HepG2 (cell line): ENCODE results near the gene DPAGT1. TPM values are rescaled to one million over a fixed set of nuclear protein-coding genes. Genes with fewer than 3 reads are reported as not detected.

Experiments
- FLYWCH1 ChIP-seq: sonication (generic); formaldehyde crosslinking; IDR thresholded peaks from 2 replicates; pipeline ENCODE4 v1.8.1; 2023; ENCODE audit warnings: mild to moderate bottlenecking, missing genetic modification reagents
- MXI1 ChIP-seq: IDR thresholded peaks from 3 replicates; pipeline ENCODE4 v1.6.1; 2012; ENCODE audit warnings: low read depth, low read length, inconsistent platforms, borderline replicate concordance
- NFATC3 ChIP-seq: sonication (generic); formaldehyde crosslinking; IDR thresholded peaks from 2 replicates; pipeline ENCODE4 v1.5.1; 2020; ENCODE audit warnings: mild to moderate bottlenecking, missing genetic modification reagents
- PHF20 ChIP-seq: sonication (generic); formaldehyde crosslinking; IDR thresholded peaks from 2 replicates; pipeline ENCODE4 v1.5.0; 2020; ENCODE audit warnings: mild to moderate bottlenecking, missing genetic modification reagents
- RARA ChIP-seq: IDR thresholded peaks from 2 replicates; pipeline ENCODE4 v1.6.1; 2016; ENCODE audit warnings: missing genetic modification reagents, missing compliant biosample characterization
- RXRB ChIP-seq: IDR thresholded peaks from 2 replicates; pipeline ENCODE4 v1.6.1; 2016; ENCODE audit warnings: borderline replicate concordance, missing genetic modification reagents, missing compliant biosample characterization
- SIX4 ChIP-seq: sonication (generic); formaldehyde crosslinking; IDR thresholded peaks from 2 replicates; pipeline ENCODE4 v1.4.0; 2020; ENCODE audit warnings: missing genetic modification reagents
- SSRP1 ChIP-seq: IDR thresholded peaks from 2 replicates; pipeline ENCODE4 v1.6.1; 2016; ENCODE audit warnings: control low read depth
- TBL1XR1 ChIP-seq: fragments of 150-350 bp; IDR thresholded peaks from 2 replicates; pipeline ENCODE4 v1.6.1; 2014; ENCODE audit warnings: borderline replicate concordance, low read length; ENCODE audit not compliant: partially characterized antibody
- TGIF2 ChIP-seq: IDR thresholded peaks from 2 replicates; pipeline ENCODE4 v1.6.1; 2016; ENCODE audit warnings: control low read depth, missing compliant biosample characterization
- ZFAT ChIP-seq: sonication (generic); formaldehyde crosslinking; conservative IDR thresholded peaks from 2 replicates; pipeline ENCODE4 v1.8.1; 2023; ENCODE audit warnings: missing genetic modification reagents, inconsistent platforms
- ZNF781 ChIP-seq: sonication (generic); formaldehyde crosslinking; IDR thresholded peaks from 2 replicates; pipeline ENCODE4 v1.5.1; 2020; ENCODE audit warnings: borderline replicate concordance, mild to moderate bottlenecking, missing genetic modification reagents; ENCODE audit errors: not compliant biosample characterization
- polyA plus RNA-seq, 8 experiments: library from polyadenylated mRNA; depleted of rRNA in 3 of 8; stranded (reverse) in 7 of 8; unstranded in 1 of 8; fragments of >200 nt; fragmentation: Illumina TruSeq in 4 of 8; extraction: Trizol in 4 of 8; gene quantifications; 2 replicates each; pipeline versions ENCODE4 v1.2.1 to v1.2.3, GENCODE V29; 2011 to 2016; ENCODE audit warnings: low read depth in 4 of 8, missing spikeins in 1 of 8, mixed read lengths in 1 of 8; ENCODE audit not compliant: insufficient read depth in 1 of 8
- total RNA-seq, 5 experiments: library from RNA; depleted of rRNA; stranded (reverse); fragments of >200 nt; fragmentation: Illumina TruSeq; extraction: Trizol; gene quantifications; 2 replicates each; pipeline ENCODE4 v1.2.3, GENCODE V29; 2016; ENCODE audit warnings: low read depth in 1 of 5
- TF ChIP-seq, protein P1 (sequence below): IDR thresholded peaks from 2 replicates; pipeline ENCODE4 v1.6.1; 2016; ENCODE audit warnings: missing genetic modification reagents, missing compliant biosample characterization
- TF ChIP-seq, protein P2 (sequence below): sonication (generic); formaldehyde crosslinking; IDR thresholded peaks from 2 replicates; pipeline ENCODE4 v1.4.0; 2020; ENCODE audit warnings: missing genetic modification reagents
- TF ChIP-seq, protein P3 (sequence below): sonication (generic); formaldehyde crosslinking; IDR thresholded peaks from 2 replicates; pipeline ENCODE4 v1.8.1; 2023; ENCODE audit warnings: mild to moderate bottlenecking, missing genetic modification reagents, borderline replicate concordance
- TF ChIP-seq, protein P4 (sequence below): IDR thresholded peaks from 2 replicates; pipeline ENCODE4 v1.6.1; 2016; ENCODE audit warnings: mild to moderate bottlenecking
- TF ChIP-seq, protein P5 (sequence below), 2 experiments: sonication (generic) in 1 of 2; formaldehyde crosslinking in 1 of 2; IDR thresholded peaks; 2 replicates each; pipeline versions ENCODE4 v1.4.0 to v1.6.1; 2018 to 2020; ENCODE audit warnings: missing genetic modification reagents in 2 of 2, borderline replicate concordance in 1 of 2, low read depth in 1 of 2, mild to moderate bottlenecking in 1 of 2, missing biosample characterization in 1 of 2
- TF ChIP-seq, protein P6 (sequence below): sonication (generic); formaldehyde crosslinking; IDR thresholded peaks from 2 replicates; pipeline ENCODE4 v1.4.0; 2020; ENCODE audit warnings: mild to moderate bottlenecking, missing genetic modification reagents
- TF ChIP-seq, protein P7 (sequence below): sonication (generic); formaldehyde crosslinking; conservative IDR thresholded peaks from 2 replicates; pipeline ENCODE4 v1.5.0; 2020; ENCODE audit warnings: missing genetic modification reagents
- TF ChIP-seq, protein P8 (sequence below): sonication (generic); formaldehyde crosslinking; conservative IDR thresholded peaks from 2 replicates; pipeline ENCODE4 v1.4.0; 2020; ENCODE audit warnings: missing genetic modification reagents
- TF ChIP-seq, protein P9 (sequence below): sonication (generic); formaldehyde crosslinking; IDR thresholded peaks from 2 replicates; pipeline ENCODE4 v1.4.0; 2020; ENCODE audit warnings: missing genetic modification reagents

The DPAGT1 gene
- total and polyA plus RNA-seq, 2 of the 13 experiments (the other 11 are each of a cell fraction or from before 2014, with no cell fraction given), result 37.6 to 70.7 TPM

DNA sequence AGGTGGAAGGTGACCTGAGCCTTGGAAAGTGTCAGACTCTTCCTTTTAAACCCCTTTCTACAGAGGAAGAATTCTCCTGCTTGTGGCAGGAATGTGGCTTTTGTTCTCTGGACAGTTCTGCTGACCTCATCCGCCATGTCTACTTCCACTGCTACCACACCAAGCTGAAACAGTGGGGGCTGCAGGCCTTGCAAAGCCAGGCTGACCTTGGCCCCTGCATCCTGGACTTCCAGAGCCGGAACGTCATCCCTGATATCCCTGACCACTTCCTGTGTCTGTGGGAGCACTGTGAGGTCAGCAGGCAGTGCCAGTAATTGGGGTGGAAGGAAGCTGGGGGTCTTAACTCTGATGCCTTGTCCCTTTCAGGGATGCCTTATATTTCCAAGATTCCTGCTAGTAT is 29.0 kb upstream of the DPAGT1 start (continued):
- TF ChIP-seq SSRP1 (CRISPR knock-in tag) (no peak), SIX4 (CRISPR knock-in tag) (no peak), RXRB (peak; percentile 43; the same call in 1 of the 2 replicates), ZFAT (no peak), MXI1 (no peak), RARA (CRISPR knock-in tag) (peak; percentile 79), ZNF781 (no peak), TBL1XR1 (no peak), NFATC3 (no peak), PHF20 (CRISPR knock-in tag) (no peak), FLYWCH1 (CRISPR knock-in tag) (no peak), TGIF2 (CRISPR knock-in tag) (no peak)
- TF ChIP-seq, protein P1, sequence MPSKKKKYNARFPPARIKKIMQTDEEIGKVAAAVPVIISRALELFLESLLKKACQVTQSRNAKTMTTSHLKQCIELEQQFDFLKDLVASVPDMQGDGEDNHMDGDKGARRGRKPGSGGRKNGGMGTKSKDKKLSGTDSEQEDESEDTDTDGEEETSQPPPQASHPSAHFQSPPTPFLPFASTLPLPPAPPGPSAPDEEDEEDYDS, result no peak
- TF ChIP-seq, protein P2, sequence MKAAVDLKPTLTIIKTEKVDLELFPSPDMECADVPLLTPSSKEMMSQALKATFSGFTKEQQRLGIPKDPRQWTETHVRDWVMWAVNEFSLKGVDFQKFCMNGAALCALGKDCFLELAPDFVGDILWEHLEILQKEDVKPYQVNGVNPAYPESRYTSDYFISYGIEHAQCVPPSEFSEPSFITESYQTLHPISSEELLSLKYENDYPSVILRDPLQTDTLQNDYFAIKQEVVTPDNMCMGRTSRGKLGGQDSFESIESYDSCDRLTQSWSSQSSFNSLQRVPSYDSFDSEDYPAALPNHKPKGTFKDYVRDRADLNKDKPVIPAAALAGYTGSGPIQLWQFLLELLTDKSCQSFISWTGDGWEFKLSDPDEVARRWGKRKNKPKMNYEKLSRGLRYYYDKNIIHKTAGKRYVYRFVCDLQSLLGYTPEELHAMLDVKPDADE (CRISPR knock-in tag), result no peak
- TF ChIP-seq, protein P3, sequence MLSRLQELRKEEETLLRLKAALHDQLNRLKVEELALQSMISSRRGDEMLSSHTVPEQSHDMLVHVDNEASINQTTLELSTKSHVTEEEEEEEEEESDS (CRISPR knock-in tag), result no peak
- TF ChIP-seq, protein P4, sequence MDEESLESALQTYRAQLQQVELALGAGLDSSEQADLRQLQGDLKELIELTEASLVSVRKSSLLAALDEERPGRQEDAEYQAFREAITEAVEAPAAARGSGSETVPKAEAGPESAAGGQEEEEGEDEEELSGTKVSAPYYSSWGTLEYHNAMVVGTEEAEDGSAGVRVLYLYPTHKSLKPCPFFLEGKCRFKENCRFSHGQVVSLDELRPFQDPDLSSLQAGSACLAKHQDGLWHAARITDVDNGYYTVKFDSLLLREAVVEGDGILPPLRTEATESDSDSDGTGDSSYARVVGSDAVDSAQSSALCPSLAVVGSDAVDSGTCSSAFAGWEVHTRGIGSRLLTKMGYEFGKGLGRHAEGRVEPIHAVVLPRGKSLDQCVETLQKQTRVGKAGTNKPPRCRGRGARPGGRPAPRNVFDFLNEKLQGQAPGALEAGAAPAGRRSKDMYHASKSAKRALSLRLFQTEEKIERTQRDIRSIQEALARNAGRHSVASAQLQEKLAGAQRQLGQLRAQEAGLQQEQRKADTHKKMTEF (CRISPR knock-in tag), result no peak
- TF ChIP-seq, protein P5, sequence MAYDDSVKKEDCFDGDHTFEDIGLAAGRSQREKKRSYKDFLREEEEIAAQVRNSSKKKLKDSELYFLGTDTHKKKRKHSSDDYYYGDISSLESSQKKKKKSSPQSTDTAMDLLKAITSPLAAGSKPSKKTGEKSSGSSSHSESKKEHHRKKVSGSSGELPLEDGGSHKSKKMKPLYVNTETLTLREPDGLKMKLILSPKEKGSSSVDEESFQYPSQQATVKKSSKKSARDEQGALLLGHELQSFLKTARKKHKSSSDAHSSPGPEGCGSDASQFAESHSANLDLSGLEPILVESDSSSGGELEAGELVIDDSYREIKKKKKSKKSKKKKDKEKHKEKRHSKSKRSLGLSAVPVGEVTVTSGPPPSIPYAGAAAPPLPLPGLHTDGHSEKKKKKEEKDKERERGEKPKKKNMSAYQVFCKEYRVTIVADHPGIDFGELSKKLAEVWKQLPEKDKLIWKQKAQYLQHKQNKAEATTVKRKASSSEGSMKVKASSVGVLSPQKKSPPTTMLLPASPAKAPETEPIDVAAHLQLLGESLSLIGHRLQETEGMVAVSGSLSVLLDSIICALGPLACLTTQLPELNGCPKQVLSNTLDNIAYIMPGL (CRISPR knock-in tag; IDR thresholded peaks at IDR 0.05; ENCODE audit: borderline replicate concordance in 1 of 2, low read depth in 1 of 2), result no peak
- TF ChIP-seq, protein P6, sequence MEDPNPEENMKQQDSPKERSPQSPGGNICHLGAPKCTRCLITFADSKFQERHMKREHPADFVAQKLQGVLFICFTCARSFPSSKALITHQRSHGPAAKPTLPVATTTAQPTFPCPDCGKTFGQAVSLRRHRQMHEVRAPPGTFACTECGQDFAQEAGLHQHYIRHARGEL (CRISPR knock-in tag), result no peak
- TF ChIP-seq, protein P7, sequence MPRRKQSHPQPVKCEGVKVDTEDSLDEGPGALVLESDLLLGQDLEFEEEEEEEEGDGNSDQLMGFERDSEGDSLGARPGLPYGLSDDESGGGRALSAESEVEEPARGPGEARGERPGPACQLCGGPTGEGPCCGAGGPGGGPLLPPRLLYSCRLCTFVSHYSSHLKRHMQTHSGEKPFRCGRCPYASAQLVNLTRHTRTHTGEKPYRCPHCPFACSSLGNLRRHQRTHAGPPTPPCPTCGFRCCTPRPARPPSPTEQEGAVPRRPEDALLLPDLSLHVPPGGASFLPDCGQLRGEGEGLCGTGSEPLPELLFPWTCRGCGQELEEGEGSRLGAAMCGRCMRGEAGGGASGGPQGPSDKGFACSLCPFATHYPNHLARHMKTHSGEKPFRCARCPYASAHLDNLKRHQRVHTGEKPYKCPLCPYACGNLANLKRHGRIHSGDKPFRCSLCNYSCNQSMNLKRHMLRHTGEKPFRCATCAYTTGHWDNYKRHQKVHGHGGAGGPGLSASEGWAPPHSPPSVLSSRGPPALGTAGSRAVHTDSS (CRISPR knock-in tag), result no peak
- TF ChIP-seq, protein P8, sequence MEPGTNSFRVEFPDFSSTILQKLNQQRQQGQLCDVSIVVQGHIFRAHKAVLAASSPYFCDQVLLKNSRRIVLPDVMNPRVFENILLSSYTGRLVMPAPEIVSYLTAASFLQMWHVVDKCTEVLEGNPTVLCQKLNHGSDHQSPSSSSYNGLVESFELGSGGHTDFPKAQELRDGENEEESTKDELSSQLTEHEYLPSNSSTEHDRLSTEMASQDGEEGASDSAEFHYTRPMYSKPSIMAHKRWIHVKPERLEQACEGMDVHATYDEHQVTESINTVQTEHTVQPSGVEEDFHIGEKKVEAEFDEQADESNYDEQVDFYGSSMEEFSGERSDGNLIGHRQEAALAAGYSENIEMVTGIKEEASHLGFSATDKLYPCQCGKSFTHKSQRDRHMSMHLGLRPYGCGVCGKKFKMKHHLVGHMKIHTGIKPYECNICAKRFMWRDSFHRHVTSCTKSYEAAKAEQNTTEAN (CRISPR knock-in tag), result no peak
- TF ChIP-seq, protein P9, sequence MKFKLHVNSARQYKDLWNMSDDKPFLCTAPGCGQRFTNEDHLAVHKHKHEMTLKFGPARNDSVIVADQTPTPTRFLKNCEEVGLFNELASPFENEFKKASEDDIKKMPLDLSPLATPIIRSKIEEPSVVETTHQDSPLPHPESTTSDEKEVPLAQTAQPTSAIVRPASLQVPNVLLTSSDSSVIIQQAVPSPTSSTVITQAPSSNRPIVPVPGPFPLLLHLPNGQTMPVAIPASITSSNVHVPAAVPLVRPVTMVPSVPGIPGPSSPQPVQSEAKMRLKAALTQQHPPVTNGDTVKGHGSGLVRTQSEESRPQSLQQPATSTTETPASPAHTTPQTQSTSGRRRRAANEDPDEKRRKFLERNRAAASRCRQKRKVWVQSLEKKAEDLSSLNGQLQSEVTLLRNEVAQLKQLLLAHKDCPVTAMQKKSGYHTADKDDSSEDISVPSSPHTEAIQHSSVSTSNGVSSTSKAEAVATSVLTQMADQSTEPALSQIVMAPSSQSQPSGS (CRISPR knock-in tag), result peak; percentile 21; the same call in 1 of the 2 replicates
